ENCODE data around the gene KLHDC10. TPM values are rescaled to one million over a fixed set of nuclear protein-coding genes. Genes with fewer than 3 reads are reported as not detected.

The KLHDC10 gene
- total and polyA plus RNA-seq, 2 of the 13 experiments (the other 11 are each of a cell fraction or from before 2014, with no cell fraction given), result 11.9 to 21.6 TPM

GRCh38 chr7:130069179-130069977 is 956 bp upstream of the KLHDC10 start (continued):
- TF ChIP-seq HNF4G (IDR thresholded peaks at IDR 0.05; ENCODE audit: borderline replicate concordance, low read depth, low read length) (peak; percentile 39; the same call in 1 of the 2 replicates), HNF4G (CRISPR knock-in tag; IDR thresholded peaks at IDR 0.05; ENCODE audit: borderline replicate concordance, low read depth) (no peak), NFIB (CRISPR knock-in tag; IDR thresholded peaks at IDR 0.05; ENCODE audit: borderline replicate concordance) (no peak), SMYD3 (CRISPR knock-in tag; IDR thresholded peaks at IDR 0.05) (no peak), HNF4A (CRISPR knock-in tag; IDR thresholded peaks at IDR 0.05) (peak; percentile 35), KAT8 (CRISPR knock-in tag; IDR thresholded peaks at IDR 0.05) (peak; percentile 29; the same call in 1 of the 2 replicates), HDAC2 (CRISPR knock-in tag; IDR thresholded peaks at IDR 0.05) (no peak), ZNF558 (CRISPR knock-in tag; IDR thresholded peaks at IDR 0.05; ENCODE audit: borderline replicate concordance) (0 out of 2 replicates have a peak, but pooled peaks have one; percentile 27), NFIC (IDR thresholded peaks at IDR 0.05; ENCODE audit: low read length) (0 out of 2 replicates have a peak, but pooled peaks have one; percentile 33), POGZ (CRISPR knock-in tag; IDR thresholded peaks at IDR 0.05) (no peak), IRF2 (CRISPR knock-in tag; IDR thresholded peaks at IDR 0.05) (no peak)
- TF ChIP-seq, protein P1, sequence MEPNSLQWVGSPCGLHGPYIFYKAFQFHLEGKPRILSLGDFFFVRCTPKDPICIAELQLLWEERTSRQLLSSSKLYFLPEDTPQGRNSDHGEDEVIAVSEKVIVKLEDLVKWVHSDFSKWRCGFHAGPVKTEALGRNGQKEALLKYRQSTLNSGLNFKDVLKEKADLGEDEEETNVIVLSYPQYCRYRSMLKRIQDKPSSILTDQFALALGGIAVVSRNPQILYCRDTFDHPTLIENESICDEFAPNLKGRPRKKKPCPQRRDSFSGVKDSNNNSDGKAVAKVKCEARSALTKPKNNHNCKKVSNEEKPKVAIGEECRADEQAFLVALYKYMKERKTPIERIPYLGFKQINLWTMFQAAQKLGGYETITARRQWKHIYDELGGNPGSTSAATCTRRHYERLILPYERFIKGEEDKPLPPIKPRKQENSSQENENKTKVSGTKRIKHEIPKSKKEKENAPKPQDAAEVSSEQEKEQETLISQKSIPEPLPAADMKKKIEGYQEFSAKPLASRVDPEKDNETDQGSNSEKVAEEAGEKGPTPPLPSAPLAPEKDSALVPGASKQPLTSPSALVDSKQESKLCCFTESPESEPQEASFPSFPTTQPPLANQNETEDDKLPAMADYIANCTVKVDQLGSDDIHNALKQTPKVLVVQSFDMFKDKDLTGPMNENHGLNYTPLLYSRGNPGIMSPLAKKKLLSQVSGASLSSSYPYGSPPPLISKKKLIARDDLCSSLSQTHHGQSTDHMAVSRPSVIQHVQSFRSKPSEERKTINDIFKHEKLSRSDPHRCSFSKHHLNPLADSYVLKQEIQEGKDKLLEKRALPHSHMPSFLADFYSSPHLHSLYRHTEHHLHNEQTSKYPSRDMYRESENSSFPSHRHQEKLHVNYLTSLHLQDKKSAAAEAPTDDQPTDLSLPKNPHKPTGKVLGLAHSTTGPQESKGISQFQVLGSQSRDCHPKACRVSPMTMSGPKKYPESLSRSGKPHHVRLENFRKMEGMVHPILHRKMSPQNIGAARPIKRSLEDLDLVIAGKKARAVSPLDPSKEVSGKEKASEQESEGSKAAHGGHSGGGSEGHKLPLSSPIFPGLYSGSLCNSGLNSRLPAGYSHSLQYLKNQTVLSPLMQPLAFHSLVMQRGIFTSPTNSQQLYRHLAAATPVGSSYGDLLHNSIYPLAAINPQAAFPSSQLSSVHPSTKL (CRISPR knock-in tag; IDR thresholded peaks at IDR 0.05), result peak; percentile 29; the same call in 1 of the 2 replicates
- TF ChIP-seq, protein P2, sequence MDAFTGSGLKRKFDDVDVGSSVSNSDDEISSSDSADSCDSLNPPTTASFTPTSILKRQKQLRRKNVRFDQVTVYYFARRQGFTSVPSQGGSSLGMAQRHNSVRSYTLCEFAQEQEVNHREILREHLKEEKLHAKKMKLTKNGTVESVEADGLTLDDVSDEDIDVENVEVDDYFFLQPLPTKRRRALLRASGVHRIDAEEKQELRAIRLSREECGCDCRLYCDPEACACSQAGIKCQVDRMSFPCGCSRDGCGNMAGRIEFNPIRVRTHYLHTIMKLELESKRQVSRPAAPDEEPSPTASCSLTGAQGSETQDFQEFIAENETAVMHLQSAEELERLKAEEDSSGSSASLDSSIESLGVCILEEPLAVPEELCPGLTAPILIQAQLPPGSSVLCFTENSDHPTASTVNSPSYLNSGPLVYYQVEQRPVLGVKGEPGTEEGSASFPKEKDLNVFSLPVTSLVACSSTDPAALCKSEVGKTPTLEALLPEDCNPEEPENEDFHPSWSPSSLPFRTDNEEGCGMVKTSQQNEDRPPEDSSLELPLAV (CRISPR knock-in tag; conservative IDR thresholded peaks at IDR 0.05; ENCODE audit: low read depth), result no peak
